GM12878 (cell line): ENCODE data around the gene HNRNPF. TPM values are rescaled to one million over a fixed set of nuclear protein-coding genes. Genes with fewer than 3 reads are reported as not detected.

Experiments
- ASH2L ChIP-seq: fragments of 300-600, 200-600 bp; sonication (generic); IDR thresholded peaks from 2 replicates; pipeline ENCODE4 v1.6.1; 2017; ENCODE audit warnings: low read depth, mild to moderate bottlenecking, borderline replicate concordance
- BACH1 ChIP-seq: fragments of 450-650 bp; IDR thresholded peaks from 2 replicates; pipeline ENCODE4 v1.6.1; 2017; ENCODE audit warnings: mild to moderate bottlenecking, borderline replicate concordance
- BMI1 ChIP-seq: fragments of 450-650 bp; IDR thresholded peaks from 2 replicates; pipeline ENCODE4 v1.6.1; 2016; ENCODE audit warnings: mild to moderate bottlenecking, moderate library complexity, borderline replicate concordance
- CEBPB ChIP-seq, 2 experiments: fragments of 150-350 bp in 1 of 2; IDR thresholded peaks; 2 replicates each; pipeline ENCODE4 v1.6.1; 2012 to 2014; ENCODE audit warnings: low read depth in 2 of 2, low read length in 2 of 2, borderline replicate concordance in 1 of 2, inconsistent platforms in 1 of 2
- IRF4 ChIP-seq: IDR thresholded peaks from 2 replicates; pipeline ENCODE4 v1.6.1; 2011; ENCODE audit warnings: low read depth, low read length
- MYC ChIP-seq: IDR thresholded peaks from 2 replicates; pipeline ENCODE4 v1.6.1; 2011; ENCODE audit warnings: mild to moderate bottlenecking, low read length, moderate library complexity, inconsistent platforms; ENCODE audit not compliant: insufficient read depth, insufficient replicate concordance, insufficient read length, severe bottlenecking
- RELA ChIP-seq: fragments of 450-650 bp; IDR thresholded peaks from 2 replicates; pipeline ENCODE4 v1.8.0; 2014; ENCODE audit warnings: borderline replicate concordance; ENCODE audit not compliant: partially characterized antibody
- SMAD1 ChIP-seq: fragments of 450-650 bp; IDR thresholded peaks from 2 replicates; pipeline ENCODE4 v1.6.1; 2018; ENCODE audit warnings: mild to moderate bottlenecking, low read depth; ENCODE audit not compliant: partially characterized antibody
- SMARCA5 ChIP-seq: fragments of 450-650 bp; IDR thresholded peaks from 2 replicates; pipeline ENCODE4 v1.6.1; 2017; ENCODE audit warnings: mild to moderate bottlenecking
- SP1 ChIP-seq: IDR thresholded peaks from one replicate; pipeline ENCODE4 v1.6.1; 2011; ENCODE audit warnings: low read depth, low read length
- SRF ChIP-seq, 2 experiments: IDR thresholded peaks; 2 replicates each; pipeline ENCODE4 v1.6.1; 2011; ENCODE audit warnings: low read depth in 2 of 2, low read length in 2 of 2, mild to moderate bottlenecking in 1 of 2, moderate library complexity in 1 of 2
- STAT1 ChIP-seq: fragments of 450-650 bp; conservative IDR thresholded peaks from 2 replicates; pipeline ENCODE4 v1.6.1; 2014; ENCODE audit warnings: antibody characterized with exemption, mild to moderate bottlenecking
- TCF3 ChIP-seq: IDR thresholded peaks from 2 replicates; pipeline ENCODE4 v1.6.1; 2012; ENCODE audit warnings: low read depth, mild to moderate bottlenecking, low read length, borderline replicate concordance; ENCODE audit not compliant: insufficient read depth
- ZBED1 ChIP-seq: IDR thresholded peaks from 2 replicates; pipeline ENCODE4 v1.6.1; 2016; ENCODE audit warnings: borderline replicate concordance
- ZNF217 ChIP-seq: fragments of 450-650 bp; IDR thresholded peaks from 2 replicates; pipeline ENCODE4 v1.6.1; 2017; ENCODE audit warnings: antibody characterized with exemption, mild to moderate bottlenecking
- polyA plus RNA-seq, 11 experiments: library from polyadenylated mRNA; depleted of rRNA in 4 of 11; unstranded in 6 of 11; stranded (reverse) in 5 of 11; fragments of >200 nt; fragmentation: Nextera tagmentation in 4 of 11; fragmentation: Illumina TruSeq in 1 of 11; extraction: Ambion mirVana in 4 of 11; extraction: Trizol in 1 of 11; gene quantifications; 1 replicate in 1 of 11; 2 replicates in 10 of 11; pipeline versions ENCODE4 v1.2.1 to v1.2.3, GENCODE V29; 2011 to 2016; ENCODE audit warnings: inconsistent platforms in 2 of 11, missing spikeins in 2 of 11, low read depth in 1 of 11
- total RNA-seq, 4 experiments: library from RNA; depleted of rRNA in 3 of 4; stranded (reverse); fragments of >200 nt in 3 of 4; fragmentation: Illumina TruSeq in 1 of 4; extraction: Trizol in 1 of 4; gene quantifications; 2 replicates each; pipeline versions ENCODE4 v1.2.1 to v1.2.3, GENCODE V29; 2013 to 2021
- TF ChIP-seq, protein P1 (sequence below): fragments of 450-650 bp; IDR thresholded peaks from 2 replicates; pipeline ENCODE4 v1.6.1; 2017; ENCODE audit warnings: low read depth, mild to moderate bottlenecking, moderate library complexity
- TF ChIP-seq, protein P2 (sequence below): fragments of 450-650 bp; IDR thresholded peaks from 2 replicates; pipeline ENCODE4 v1.6.1; 2017; ENCODE audit warnings: mild to moderate bottlenecking
- TF ChIP-seq, protein P3 (sequence below): IDR thresholded peaks from 2 replicates; pipeline ENCODE4 v1.6.1; 2012; ENCODE audit warnings: low read depth, low read length, improper control_type of control experiment
- TF ChIP-seq, protein P4 (sequence below): fragments of 150-350 bp; IDR thresholded peaks from 2 replicates; pipeline ENCODE4 v1.6.1; 2014; ENCODE audit warnings: mild to moderate bottlenecking, low read depth, low read length
- TF ChIP-seq, protein P5 (sequence below): fragments of 450-650 bp; IDR thresholded peaks from 2 replicates; pipeline ENCODE4 v1.6.1; 2017; ENCODE audit warnings: antibody characterized with exemption, mild to moderate bottlenecking, moderate library complexity

Gene HNRNPF
- total and polyA plus RNA-seq, 10 of the 15 experiments (the other 5 are each of a cell fraction or from before 2014, with no cell fraction given) = 156 to 373 (median 293) TPM

DNA sequence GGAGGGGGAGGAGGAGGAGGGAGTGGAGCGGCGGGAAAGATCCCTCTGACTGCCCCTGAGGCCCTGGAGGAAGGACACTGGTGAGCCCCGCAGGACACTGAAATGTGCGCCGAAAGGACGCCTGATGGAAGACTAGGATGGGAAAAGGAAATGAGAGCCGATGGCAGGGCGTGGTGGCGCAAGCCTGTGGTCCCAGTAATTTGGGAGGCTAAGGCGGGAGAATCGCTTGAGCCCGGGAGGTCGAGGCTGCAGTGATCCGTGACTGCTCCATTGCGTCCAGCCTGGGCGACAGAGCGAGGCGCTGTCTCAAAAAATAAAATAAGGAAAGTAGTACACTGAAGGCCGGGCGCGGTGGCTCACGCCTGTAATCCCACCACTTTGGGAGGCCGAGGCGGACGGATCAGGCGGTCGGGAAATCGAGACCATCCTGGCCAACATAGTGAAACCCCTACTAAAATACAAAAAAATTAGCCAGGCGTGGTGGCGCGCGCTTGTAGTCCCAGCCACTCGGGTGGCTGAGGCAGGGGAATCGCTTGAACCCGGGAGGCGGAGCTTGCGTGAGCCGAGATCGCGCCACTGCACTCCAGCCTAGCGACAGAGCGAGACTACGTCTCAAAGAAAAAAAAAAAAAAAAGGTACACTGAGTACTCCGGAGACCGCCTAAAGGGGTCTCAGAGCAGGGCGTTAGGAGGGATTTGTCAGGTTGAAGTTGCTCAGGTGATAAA is 561 bp upstream of the HNRNPF start (continued):
- TF ChIP-seq BMI1 (no peak), SP1 (no peak), IRF4 (no peak), RELA (peak; percentile 30), STAT1 (0 out of 2 replicates have a peak, but pooled peaks have one; percentile 64), ZNF217 (no peak), SRF (IDR thresholded peaks at IDR 0.05; ENCODE audit: low read depth in 2 of 2, low read length in 2 of 2) (no peak), ZBED1 (peak; percentile 43; the same call in 1 of the 2 replicates), TCF3 (no peak), ASH2L (no peak), CEBPB (IDR thresholded peaks at IDR 0.05; ENCODE audit: borderline replicate concordance in 1 of 2, low read depth in 2 of 2, low read length in 2 of 2) (no peak), SMARCA5 (peak; percentile 73), SMAD1 (no peak), MYC (no peak), BACH1 (0 out of 2 replicates have a peak, but pooled peaks have one; percentile 54)
- TF ChIP-seq, protein P1, sequence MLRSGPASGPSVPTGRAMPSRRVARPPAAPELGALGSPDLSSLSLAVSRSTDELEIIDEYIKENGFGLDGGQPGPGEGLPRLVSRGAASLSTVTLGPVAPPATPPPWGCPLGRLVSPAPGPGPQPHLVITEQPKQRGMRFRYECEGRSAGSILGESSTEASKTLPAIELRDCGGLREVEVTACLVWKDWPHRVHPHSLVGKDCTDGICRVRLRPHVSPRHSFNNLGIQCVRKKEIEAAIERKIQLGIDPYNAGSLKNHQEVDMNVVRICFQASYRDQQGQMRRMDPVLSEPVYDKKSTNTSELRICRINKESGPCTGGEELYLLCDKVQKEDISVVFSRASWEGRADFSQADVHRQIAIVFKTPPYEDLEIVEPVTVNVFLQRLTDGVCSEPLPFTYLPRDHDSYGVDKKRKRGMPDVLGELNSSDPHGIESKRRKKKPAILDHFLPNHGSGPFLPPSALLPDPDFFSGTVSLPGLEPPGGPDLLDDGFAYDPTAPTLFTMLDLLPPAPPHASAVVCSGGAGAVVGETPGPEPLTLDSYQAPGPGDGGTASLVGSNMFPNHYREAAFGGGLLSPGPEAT = peak; percentile 9; the same call in 1 of the 2 replicates
- TF ChIP-seq, protein P2, sequence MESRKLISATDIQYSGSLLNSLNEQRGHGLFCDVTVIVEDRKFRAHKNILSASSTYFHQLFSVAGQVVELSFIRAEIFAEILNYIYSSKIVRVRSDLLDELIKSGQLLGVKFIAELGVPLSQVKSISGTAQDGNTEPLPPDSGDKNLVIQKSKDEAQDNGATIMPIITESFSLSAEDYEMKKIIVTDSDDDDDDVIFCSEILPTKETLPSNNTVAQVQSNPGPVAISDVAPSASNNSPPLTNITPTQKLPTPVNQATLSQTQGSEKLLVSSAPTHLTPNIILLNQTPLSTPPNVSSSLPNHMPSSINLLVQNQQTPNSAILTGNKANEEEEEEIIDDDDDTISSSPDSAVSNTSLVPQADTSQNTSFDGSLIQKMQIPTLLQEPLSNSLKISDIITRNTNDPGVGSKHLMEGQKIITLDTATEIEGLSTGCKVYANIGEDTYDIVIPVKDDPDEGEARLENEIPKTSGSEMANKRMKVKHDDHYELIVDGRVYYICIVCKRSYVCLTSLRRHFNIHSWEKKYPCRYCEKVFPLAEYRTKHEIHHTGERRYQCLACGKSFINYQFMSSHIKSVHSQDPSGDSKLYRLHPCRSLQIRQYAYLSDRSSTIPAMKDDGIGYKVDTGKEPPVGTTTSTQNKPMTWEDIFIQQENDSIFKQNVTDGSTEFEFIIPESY = no peak
- TF ChIP-seq, protein P3, sequence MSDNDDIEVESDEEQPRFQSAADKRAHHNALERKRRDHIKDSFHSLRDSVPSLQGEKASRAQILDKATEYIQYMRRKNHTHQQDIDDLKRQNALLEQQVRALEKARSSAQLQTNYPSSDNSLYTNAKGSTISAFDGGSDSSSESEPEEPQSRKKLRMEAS = no peak
- TF ChIP-seq, protein P4, sequence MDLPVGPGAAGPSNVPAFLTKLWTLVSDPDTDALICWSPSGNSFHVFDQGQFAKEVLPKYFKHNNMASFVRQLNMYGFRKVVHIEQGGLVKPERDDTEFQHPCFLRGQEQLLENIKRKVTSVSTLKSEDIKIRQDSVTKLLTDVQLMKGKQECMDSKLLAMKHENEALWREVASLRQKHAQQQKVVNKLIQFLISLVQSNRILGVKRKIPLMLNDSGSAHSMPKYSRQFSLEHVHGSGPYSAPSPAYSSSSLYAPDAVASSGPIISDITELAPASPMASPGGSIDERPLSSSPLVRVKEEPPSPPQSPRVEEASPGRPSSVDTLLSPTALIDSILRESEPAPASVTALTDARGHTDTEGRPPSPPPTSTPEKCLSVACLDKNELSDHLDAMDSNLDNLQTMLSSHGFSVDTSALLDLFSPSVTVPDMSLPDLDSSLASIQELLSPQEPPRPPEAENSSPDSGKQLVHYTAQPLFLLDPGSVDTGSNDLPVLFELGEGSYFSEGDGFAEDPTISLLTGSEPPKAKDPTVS = no peak
- TF ChIP-seq, protein P5, sequence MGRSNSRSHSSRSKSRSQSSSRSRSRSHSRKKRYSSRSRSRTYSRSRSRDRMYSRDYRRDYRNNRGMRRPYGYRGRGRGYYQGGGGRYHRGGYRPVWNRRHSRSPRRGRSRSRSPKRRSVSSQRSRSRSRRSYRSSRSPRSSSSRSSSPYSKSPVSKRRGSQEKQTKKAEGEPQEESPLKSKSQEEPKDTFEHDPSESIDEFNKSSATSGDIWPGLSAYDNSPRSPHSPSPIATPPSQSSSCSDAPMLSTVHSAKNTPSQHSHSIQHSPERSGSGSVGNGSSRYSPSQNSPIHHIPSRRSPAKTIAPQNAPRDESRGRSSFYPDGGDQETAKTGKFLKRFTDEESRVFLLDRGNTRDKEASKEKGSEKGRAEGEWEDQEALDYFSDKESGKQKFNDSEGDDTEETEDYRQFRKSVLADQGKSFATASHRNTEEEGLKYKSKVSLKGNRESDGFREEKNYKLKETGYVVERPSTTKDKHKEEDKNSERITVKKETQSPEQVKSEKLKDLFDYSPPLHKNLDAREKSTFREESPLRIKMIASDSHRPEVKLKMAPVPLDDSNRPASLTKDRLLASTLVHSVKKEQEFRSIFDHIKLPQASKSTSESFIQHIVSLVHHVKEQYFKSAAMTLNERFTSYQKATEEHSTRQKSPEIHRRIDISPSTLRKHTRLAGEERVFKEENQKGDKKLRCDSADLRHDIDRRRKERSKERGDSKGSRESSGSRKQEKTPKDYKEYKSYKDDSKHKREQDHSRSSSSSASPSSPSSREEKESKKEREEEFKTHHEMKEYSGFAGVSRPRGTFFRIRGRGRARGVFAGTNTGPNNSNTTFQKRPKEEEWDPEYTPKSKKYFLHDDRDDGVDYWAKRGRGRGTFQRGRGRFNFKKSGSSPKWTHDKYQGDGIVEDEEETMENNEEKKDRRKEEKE = no peak
